Omental fat pad (tissue), 4 donors: ENCODE measurements around the gene MAN1C1. TPM values are rescaled to one million over a fixed set of nuclear protein-coding genes. Genes with fewer than 3 reads are reported as not detected.

ENCODE experiments used
- ATAC-seq: fragments of 150-250 bp; one replicate; pipeline ENCODE4 v1.9.1; 2016; ENCODE audit warnings: mild to moderate bottlenecking, moderate library complexity; ENCODE audit not compliant: low FRiP score
- DNase-seq: peaks from one replicate; pipeline ENCODE4 v3.0.0-alpha.2; 2019; ENCODE audit warnings: low spot score
- CTCF ChIP-seq, 3 donors: fragments of 450-650 bp; IDR thresholded peaks; one replicate each; pipeline ENCODE4 v1.5.1; 2016 to 2017; ENCODE audit warnings: antibody characterized with exemption in 3 of 3, mild to moderate bottlenecking in 3 of 3, moderate library complexity in 2 of 3
- total RNA-seq, 4 donors: library from RNA; depleted of rRNA; stranded (reverse); fragments of >200 nt; gene quantifications; one replicate each; pipeline ENCODE4 v1.1.0, GENCODE V29; 2016

The MAN1C1 gene
- total RNA-seq, 4 donors from 2014 or later = 21.0 to 47.4 (median 24.4) TPM

DNA sequence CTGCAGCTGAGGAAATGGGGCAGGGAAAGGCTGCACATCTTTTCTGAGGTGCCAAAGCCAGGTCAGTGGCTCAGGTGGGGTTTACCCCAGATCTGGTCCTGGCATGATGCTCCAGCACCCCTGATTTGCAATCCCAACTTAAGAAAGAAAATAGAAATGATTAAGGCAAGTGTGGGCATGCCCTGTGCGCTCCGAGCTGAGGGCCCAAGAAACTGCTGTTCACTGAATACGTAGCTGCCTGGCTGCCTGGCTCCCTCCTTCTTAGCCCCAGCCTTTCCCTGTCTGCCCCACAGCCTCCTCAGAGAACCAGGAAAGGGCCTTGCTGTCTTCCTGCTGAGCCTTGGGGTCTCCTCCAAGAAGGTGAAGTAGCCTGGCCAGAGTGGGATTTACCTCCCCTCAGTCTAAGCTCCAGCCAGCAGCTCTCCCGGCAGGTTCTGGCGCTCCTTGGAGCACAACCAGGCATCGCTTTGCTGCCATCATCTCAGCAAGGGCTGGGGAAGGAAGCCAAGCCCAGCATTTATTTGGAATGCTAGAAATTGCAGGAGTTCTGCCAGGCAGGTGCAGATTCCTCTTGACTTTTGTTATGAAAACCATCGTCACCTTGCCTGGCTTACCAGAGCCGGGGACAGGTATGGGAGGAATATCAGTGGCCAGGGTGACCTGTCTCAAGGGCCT is 132.1 kb downstream of the MAN1C1 start:
- no peak for DNase-seq

DNA sequence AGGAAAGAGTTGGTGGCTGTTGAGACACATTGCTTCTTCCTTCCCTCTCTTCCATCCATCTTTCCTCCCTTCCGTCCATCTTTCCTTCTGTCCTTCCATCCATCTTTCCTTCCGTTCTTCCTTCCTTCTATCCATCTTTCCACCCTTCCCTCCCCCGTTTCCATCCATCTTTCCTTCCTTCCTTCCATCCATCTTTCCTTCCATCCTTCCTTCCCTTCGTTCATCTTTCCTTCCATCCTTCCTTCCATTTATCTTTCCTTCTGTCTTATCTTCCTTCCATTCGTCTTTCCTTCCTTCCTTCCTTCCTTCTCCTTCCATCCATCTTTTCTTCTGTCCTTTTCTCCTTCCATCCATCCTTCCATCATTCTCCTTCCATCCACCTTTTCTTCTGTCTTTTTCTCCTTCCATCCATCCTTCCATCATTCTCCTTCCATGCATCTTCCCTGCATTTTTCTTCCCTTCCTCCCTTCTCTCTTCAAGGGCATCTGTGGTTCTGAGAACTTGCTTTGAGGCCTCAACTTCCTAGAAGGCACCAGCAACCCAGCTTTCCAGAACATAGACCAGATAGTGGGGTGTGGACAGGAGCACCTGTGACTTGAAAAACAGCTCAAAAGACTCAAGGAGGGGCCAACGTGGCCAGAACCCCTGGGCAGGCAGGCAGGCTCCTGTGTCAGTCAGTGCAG is 134.5 kb downstream of the MAN1C1 start:
- ATAC-seq (no peak), DNase-seq (no peak)
- TF ChIP-seq CTCF (IDR thresholded peaks at IDR 0.05) = no peak

More for the DNA sequence above, 132.1 kb downstream of the MAN1C1 start:
- no peak for ATAC-seq
- TF ChIP-seq CTCF (IDR thresholded peaks at IDR 0.05) = no peak

GRCh38 chr1:25754470-25755181 is 138.0 kb downstream of the MAN1C1 start:
- no peak for TF ChIP-seq CTCF (IDR thresholded peaks at IDR 0.05)
- DNase-seq (no peak), ATAC-seq (peak; percentile 51)

DNA sequence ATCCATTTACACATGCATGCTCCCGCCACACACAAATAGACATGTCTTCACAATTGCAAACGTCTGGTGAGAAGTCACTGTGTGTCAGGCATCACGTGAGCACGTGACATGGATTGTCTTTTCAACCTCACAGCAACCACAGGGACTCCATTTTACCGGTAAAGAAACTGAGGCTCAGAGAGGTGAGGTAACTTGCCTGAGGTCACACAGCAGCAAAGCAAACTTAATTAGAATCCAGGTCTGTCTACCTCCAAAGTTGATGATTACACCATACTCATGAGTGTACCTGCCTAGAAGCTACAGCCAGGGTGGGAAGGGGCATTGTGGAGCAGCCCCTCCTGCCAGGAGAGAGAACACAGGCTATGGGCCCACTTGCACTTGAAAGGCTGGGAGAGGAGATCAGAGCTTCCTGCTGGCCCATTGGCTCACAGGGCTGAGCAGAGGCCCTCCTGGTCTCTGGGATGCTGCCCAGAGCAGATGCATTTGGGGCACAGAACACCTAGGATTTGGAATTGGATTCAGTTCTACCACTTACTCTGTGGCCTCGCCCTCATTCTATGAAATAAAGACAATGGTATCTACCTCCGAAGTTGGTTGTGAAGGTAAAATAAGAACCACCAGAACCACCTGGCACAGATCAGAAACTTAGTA is 139.0 kb downstream of the MAN1C1 start:
- no peak for DNase-seq
- no peak for TF ChIP-seq CTCF (IDR thresholded peaks at IDR 0.05)
- no peak for ATAC-seq

- DNase-seq (no peak), ATAC-seq (no peak)
- no peak for TF ChIP-seq CTCF (IDR thresholded peaks at IDR 0.05)
Observed at GRCh38 chr1:25756215-25756614, 139.6 kb downstream of the MAN1C1 start.

GRCh38 chr1:25757151-25757845 is 140.7 kb downstream of the MAN1C1 start:
- DNase-seq (no peak), ATAC-seq (no peak)
- TF ChIP-seq CTCF (IDR thresholded peaks at IDR 0.05) = no peak
